SK-N-MC (cell line): Measurements from ENCODE around the gene SLC34A3.

Experiments
- EZH2 ChIP-seq: fragments of 200-600 bp; sonication (generic); IDR thresholded peaks from one replicate; pipeline ENCODE4 v1.6.1; 2017; ENCODE audit warnings: antibody characterized with exemption
- FOXP2 ChIP-seq: optimal IDR thresholded peaks from 2 replicates; pipeline ENCODE3; 2011; ENCODE audit warnings: mild to moderate bottlenecking, moderate library complexity; ENCODE audit not compliant: insufficient read depth; ENCODE audit errors: extremely low read length, control extremely low read depth

DNA sequence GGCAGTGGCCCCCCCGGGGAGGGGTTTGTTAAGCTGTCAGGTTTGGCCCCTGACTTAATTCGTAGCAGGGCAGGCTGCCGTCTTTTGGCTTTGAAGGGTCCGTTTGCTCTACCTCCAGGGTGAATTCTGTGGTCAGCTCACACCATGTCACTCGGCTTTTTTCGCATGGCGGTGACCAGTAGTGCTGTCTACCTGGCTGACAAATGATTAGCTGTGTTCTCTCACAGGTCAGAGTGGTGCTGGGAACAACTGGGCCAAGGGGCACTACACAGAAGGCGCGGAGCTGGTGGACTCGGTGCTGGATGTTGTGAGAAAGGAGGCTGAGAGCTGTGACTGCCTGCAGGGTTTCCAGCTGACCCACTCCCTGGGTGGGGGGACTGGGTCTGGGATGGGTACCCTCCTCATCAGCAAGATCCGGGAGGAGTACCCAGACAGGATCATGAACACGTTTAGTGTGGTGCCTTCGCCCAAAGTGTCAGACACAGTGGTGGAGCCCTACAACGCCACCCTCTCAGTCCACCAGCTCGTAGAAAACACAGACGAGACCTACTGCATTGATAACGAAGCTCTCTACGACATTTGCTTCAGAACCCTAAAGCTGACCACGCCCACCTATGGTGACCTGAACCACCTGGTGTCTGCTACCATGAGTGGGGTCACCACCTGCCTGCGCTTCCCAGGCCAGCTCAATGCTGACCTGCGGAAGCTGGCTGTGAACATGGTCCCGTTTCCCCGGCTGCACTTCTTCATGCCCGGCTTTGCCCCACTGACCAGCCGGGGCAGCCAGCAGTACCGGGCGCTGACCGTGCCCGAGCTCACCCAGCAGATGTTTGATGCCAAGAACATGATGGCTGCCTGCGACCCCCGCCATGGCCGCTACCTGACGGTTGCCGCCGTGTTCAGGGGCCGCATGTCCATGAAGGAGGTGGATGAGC lies 11.8 kb downstream of the SLC34A3 start:
- TF ChIP-seq EZH2 (no peak), FOXP2 (no peak)
